GM23248 (cell line): ENCODE results near the gene ANKRD52.

Source experiments
- EZH2 ChIP-seq: fragments of 200-600 bp; sonication (generic); IDR thresholded peaks from 2 replicates; pipeline ENCODE4 v1.6.1; 2018; ENCODE audit warnings: antibody characterized with exemption, mild to moderate bottlenecking; ENCODE audit not compliant: insufficient read depth, poor library complexity, severe bottlenecking
- EZH2phosphoT487 ChIP-seq: fragments of 200-600 bp; sonication (generic); IDR thresholded peaks from 2 replicates; pipeline ENCODE4 v1.6.1; 2018; ENCODE audit warnings: antibody characterized with exemption, moderate library complexity, mild to moderate bottlenecking, low read depth; ENCODE audit not compliant: insufficient read depth

- TF ChIP-seq EZH2 (no peak), EZH2phosphoT487 (no peak)
These were observed 34.5 kb downstream of the ANKRD52 start for GRCh38 chr12:56223571-56224101.
